GM18511 (cell line): ENCODE measurements around the gene ZRANB1.
A peak's percentile ranks its signal among the peaks of the same experiment; 100 is the strongest.

Experiments
- ATAC-seq: cut with Tn5 transposase; IDR thresholded peaks from one replicate; pipeline ENCODE4 v1.9.1; 2021; ENCODE audit warnings: mild to moderate bottlenecking, moderate library complexity; ENCODE audit not compliant: unreplicated experiment

Gene ZRANB1

GRCh38 chr10:124962421-124962820, 20.5 kb downstream of the ZRANB1 start:
- ATAC-seq, result no peak

GRCh38 chr10:124963866-124964720, 22.2 kb downstream of the ZRANB1 start:
- ATAC-seq, result no peak

- no peak for ATAC-seq
Measured at GRCh38 chr10:124966008-124966407, 24.1 kb downstream of the ZRANB1 start.

- ATAC-seq, result no peak
Measured at GRCh38 chr10:124967255-124967654, 25.3 kb downstream of the ZRANB1 start.

- peak; percentile 61 for ATAC-seq
Measured at GRCh38 chr10:124971276-124971675, 29.4 kb downstream of the ZRANB1 start.

- ATAC-seq, result no peak
Measured at GRCh38 chr10:124972637-124973036, 30.7 kb downstream of the ZRANB1 start.

GRCh38 chr10:124974131-124974530, 32.2 kb downstream of the ZRANB1 start:
- no peak for ATAC-seq

- peak; percentile 89 for ATAC-seq
Measured at GRCh38 chr10:124975977-124976514, 34.1 kb downstream of the ZRANB1 start.

- no peak for ATAC-seq
Measured at GRCh38 chr10:124977161-124977560, 35.2 kb downstream of the ZRANB1 start.

GRCh38 chr10:124977648-124978375, 35.9 kb downstream of the ZRANB1 start:
- no peak for ATAC-seq

- ATAC-seq, result no peak
Measured at GRCh38 chr10:124978376-124978725, 36.4 kb downstream of the ZRANB1 start.

- ATAC-seq, result no peak
Measured at GRCh38 chr10:124983321-124983720, 41.4 kb downstream of the ZRANB1 start.

- no peak for ATAC-seq
Measured at GRCh38 chr10:124984376-124984775, 42.5 kb downstream of the ZRANB1 start.

- ATAC-seq, result no peak
Measured at GRCh38 chr10:124985162-124985561, 43.2 kb downstream of the ZRANB1 start.

GRCh38 chr10:124987788-124988187, 45.9 kb downstream of the ZRANB1 start:
- no peak for ATAC-seq

GRCh38 chr10:124988753-124989152, 46.8 kb downstream of the ZRANB1 start:
- ATAC-seq, result peak; percentile 58

GRCh38 chr10:124989526-124989925, 47.6 kb downstream of the ZRANB1 start:
- ATAC-seq, result no peak

GRCh38 chr10:124990671-124991625, 49.0 kb downstream of the ZRANB1 start:
- ATAC-seq, result no peak

GRCh38 chr10:124991835-124992234, 49.9 kb downstream of the ZRANB1 start:
- no peak for ATAC-seq

- peak; percentile 74 for ATAC-seq
Measured at GRCh38 chr10:124992462-124993344, 50.8 kb downstream of the ZRANB1 start.
